H1 (cell line): ENCODE measurements around the gene ZNF516. TPM values are rescaled to one million over a fixed set of nuclear protein-coding genes. Genes with fewer than 3 reads are reported as not detected.

Experiments used
- CTCF ChIA-PET: fragments of 300-600 bp; sonication (Branson Sonifier 250); formaldehyde crosslinking; loops from one replicate; lab custom pipeline; 2021; ENCODE audit not compliant: partially characterized antibody; lab: Charles Lee
- POLR2A ChIA-PET: fragments of 300-600 bp; sonication (Branson Sonifier 250); formaldehyde crosslinking; loops from one replicate; lab custom pipeline; 2021; ENCODE audit warnings: inconsistent platforms; ENCODE audit not compliant: partially characterized antibody; lab: Charles Lee
- DNase-seq, 2 experiments: peaks; one replicate each; pipeline versions ENCODE4 v3.0.0 to v3.0.0-alpha.2; 2010 to 2022; ENCODE audit warnings: low spot score in 2 of 2, low read depth in 1 of 2, mixed read lengths in 1 of 2
- FAIRE-seq: peaks from 2 replicates; lab custom pipeline; 2011; peaks lifted over from hg19 to GRCh38; lab: Jason Lieb, UNC
- H2AFZ ChIP-seq: 2 replicates; pipeline ENCODE4 v1.8.1; 2012; ENCODE audit warnings: low read length, inconsistent platforms
- H2AK5ac ChIP-seq: 2 replicates; pipeline ENCODE4 v1.6.1; 2013; ENCODE audit warnings: low read depth, low read length
- H2BK120ac ChIP-seq: replicated peaks from 2 replicates; pipeline ENCODE3; 2013; ENCODE audit warnings: low read depth, low read length, inconsistent platforms
- H2BK12ac ChIP-seq: 2 replicates; pipeline ENCODE4 v1.6.1; 2013; ENCODE audit warnings: low read depth, low read length
- H2BK15ac ChIP-seq: 2 replicates; pipeline ENCODE4 v1.6.1; 2013; ENCODE audit warnings: low read length
- H2BK20ac ChIP-seq: 2 replicates; pipeline ENCODE4 v1.6.1; 2013; ENCODE audit warnings: low read length
- H2BK5ac ChIP-seq: 2 replicates; pipeline ENCODE4 v1.6.1; 2013; ENCODE audit warnings: low read depth, low read length
- H3K14ac ChIP-seq: 2 replicates; pipeline ENCODE4 v1.6.1; 2013; ENCODE audit warnings: inconsistent platforms; ENCODE audit not compliant: insufficient read length
- H3K18ac ChIP-seq: 2 replicates; pipeline ENCODE4 v1.6.1; 2013; ENCODE audit warnings: low read length; ENCODE audit errors: extremely low read depth
- H3K23ac ChIP-seq: 2 replicates; pipeline ENCODE4 v1.6.1; 2013; ENCODE audit warnings: inconsistent platforms; ENCODE audit not compliant: insufficient read length
- H3K23me2 ChIP-seq: 2 replicates; pipeline ENCODE4 v1.6.1; 2013; ENCODE audit warnings: low read depth, low read length
- H3K27ac ChIP-seq: 2 replicates; pipeline ENCODE4 v1.6.1; 2011; ENCODE audit warnings: low read depth, low read length, inconsistent platforms
- H3K27me3 ChIP-seq, 4 experiments: replicated peaks in 1 of 4; 1 replicate in 1 of 4; 2 replicates in 3 of 4; pipeline versions ENCODE4 v1.6.1 to v1.8.1; 2011 to 2013; ENCODE audit warnings: low read length in 3 of 4, mild to moderate bottlenecking in 3 of 4, inconsistent platforms in 2 of 4, mixed read lengths in 2 of 4, moderate library complexity in 1 of 4; ENCODE audit not compliant: control insufficient read depth in 3 of 4, insufficient read depth in 3 of 4; ENCODE audit errors: extremely low read depth in 1 of 4
- H3K36me3 ChIP-seq, 4 experiments: 2 replicates each; pipeline versions ENCODE4 v1.6.1 to v1.8.1; 2011 to 2013; ENCODE audit warnings: mild to moderate bottlenecking in 4 of 4, low read length in 3 of 4, moderate library complexity in 2 of 4, control low read depth in 1 of 4, inconsistent platforms in 1 of 4; ENCODE audit not compliant: insufficient read depth in 4 of 4, control insufficient read depth in 2 of 4
- H3K4ac ChIP-seq: replicated peaks from 2 replicates; pipeline ENCODE3; 2013; ENCODE audit warnings: low read length, low read depth, mixed read lengths, inconsistent platforms; ENCODE audit not compliant: insufficient read length
- H3K4me1 ChIP-seq, 4 experiments: replicated peaks in 1 of 4; 1 replicate in 1 of 4; 2 replicates in 3 of 4; pipeline versions ENCODE4 v1.6.1 to v1.8.1; 2011 to 2013; ENCODE audit warnings: low read length in 3 of 4, inconsistent platforms in 2 of 4, mixed read lengths in 1 of 4; ENCODE audit not compliant: insufficient read depth in 4 of 4, control insufficient read depth in 3 of 4
- H3K4me2 ChIP-seq, 2 experiments: 2 replicates each; pipeline versions ENCODE4 v1.6.1 to v1.8.1; 2011 to 2013; ENCODE audit warnings: low read depth in 2 of 2, low read length in 2 of 2, control low read depth in 1 of 2, inconsistent platforms in 1 of 2, mild to moderate bottlenecking in 1 of 2; ENCODE audit not compliant: insufficient read depth in 1 of 2
- H3K4me3 ChIP-seq, 4 experiments: fragments of 200-600, 300-600 bp in 1 of 4; sonication (generic), shearing (Covaris generic), sonication (Bioruptor Twin) in 1 of 4; 2 replicates each; pipeline versions ENCODE4 v1.5.1 to v1.8.1; 2011 to 2016; ENCODE audit warnings: low read length in 4 of 4, low read depth in 3 of 4, control low read depth in 2 of 4, inconsistent platforms in 2 of 4, mild to moderate bottlenecking in 2 of 4, mixed read lengths in 1 of 4, moderate library complexity in 1 of 4; ENCODE audit not compliant: insufficient read depth in 2 of 4; ENCODE audit errors: extremely low read depth in 1 of 4
- H3K56ac ChIP-seq: replicated peaks from 2 replicates; pipeline ENCODE3; 2013; ENCODE audit warnings: low read depth, mild to moderate bottlenecking, mixed read lengths, low read length, inconsistent platforms; ENCODE audit not compliant: insufficient read length
- H3K79me1 ChIP-seq: 2 replicates; pipeline ENCODE4 v1.6.1; 2013; ENCODE audit warnings: low read depth, low read length, control low read depth
- H3K79me2 ChIP-seq, 2 experiments: 2 replicates each; pipeline versions ENCODE4 v1.6.1 to v1.8.1; 2012 to 2013; ENCODE audit warnings: low read length in 2 of 2, mild to moderate bottlenecking in 2 of 2, inconsistent platforms in 1 of 2; ENCODE audit not compliant: insufficient read depth in 2 of 2, control insufficient read depth in 1 of 2
- H3K9ac ChIP-seq, 4 experiments: replicated peaks in 1 of 4; 1 replicate in 1 of 4; 2 replicates in 3 of 4; pipeline versions ENCODE4 v1.6.1 to v1.8.1; 2011 to 2013; ENCODE audit warnings: low read depth in 3 of 4, low read length in 3 of 4, control low read depth in 2 of 4, mild to moderate bottlenecking in 2 of 4, moderate library complexity in 2 of 4, inconsistent platforms in 1 of 4; ENCODE audit errors: extremely low read depth in 1 of 4
- H3K9me3 ChIP-seq, 2 experiments: 2 replicates each; pipeline versions ENCODE4 v1.6.1 to v1.8.1; 2012 to 2013; ENCODE audit warnings: mild to moderate bottlenecking in 2 of 2, moderate library complexity in 2 of 2, control low read depth in 1 of 2, inconsistent platforms in 1 of 2, low read depth in 1 of 2, low read length in 1 of 2, mixed read lengths in 1 of 2; ENCODE audit not compliant: insufficient read depth in 2 of 2
- H4K20me1 ChIP-seq, 2 experiments: replicated peaks in 1 of 2; 2 replicates each; pipeline versions ENCODE3 to v1.8.1; 2011 to 2013; ENCODE audit warnings: inconsistent platforms in 2 of 2, low read length in 2 of 2, mild to moderate bottlenecking in 1 of 2; ENCODE audit not compliant: insufficient read depth in 2 of 2, control insufficient read depth in 1 of 2
- H4K5ac ChIP-seq: 2 replicates; pipeline ENCODE4 v1.6.1; 2013; ENCODE audit warnings: low read length, low read depth, mixed read lengths, inconsistent platforms; ENCODE audit not compliant: insufficient read length
- H4K8ac ChIP-seq: 2 replicates; pipeline ENCODE4 v1.8.0; 2013; ENCODE audit warnings: mild to moderate bottlenecking, moderate library complexity, low read length, inconsistent platforms; ENCODE audit not compliant: insufficient read depth; ENCODE audit errors: extremely low read depth
- H4K91ac ChIP-seq: replicated peaks from 2 replicates; pipeline ENCODE3; 2013; ENCODE audit warnings: low read length, mixed read lengths, inconsistent platforms; ENCODE audit not compliant: insufficient read length
- BCL11A ChIP-seq, 2 experiments: IDR thresholded peaks; one replicate each; pipeline ENCODE4 v1.6.1; 2011; ENCODE audit warnings: low read depth in 2 of 2, low read length in 2 of 2, mild to moderate bottlenecking in 2 of 2
- CREB1 ChIP-seq: IDR thresholded peaks from 2 replicates; pipeline ENCODE4 v1.6.1; 2012; ENCODE audit warnings: inconsistent platforms
- EP300 ChIP-seq, 2 experiments: IDR thresholded peaks; 1 replicate in 1 of 2; 2 replicates in 1 of 2; pipeline ENCODE4 v1.6.1; 2011 to 2012; ENCODE audit warnings: low read depth in 2 of 2, low read length in 2 of 2, mild to moderate bottlenecking in 2 of 2, borderline replicate concordance in 1 of 2, inconsistent platforms in 1 of 2, moderate library complexity in 1 of 2
- HDAC6 ChIP-seq: IDR thresholded peaks from one replicate; pipeline ENCODE4 v1.7.1; 2012; ENCODE audit warnings: low read depth, mild to moderate bottlenecking, inconsistent platforms, low read length, moderate library complexity
- MAFK ChIP-seq: IDR thresholded peaks from 2 replicates; pipeline ENCODE4 v1.6.1; 2012; ENCODE audit warnings: low read depth, mild to moderate bottlenecking, improper control_type of control experiment, low read length
- NRF1 ChIP-seq: IDR thresholded peaks from 2 replicates; pipeline ENCODE4 v1.6.1; 2011; ENCODE audit warnings: mild to moderate bottlenecking, low read depth, low read length, improper control_type of control experiment
- POU5F1 ChIP-seq: IDR thresholded peaks from 2 replicates; pipeline ENCODE4 v1.6.1; 2011; ENCODE audit warnings: low read depth, mild to moderate bottlenecking, low read length, moderate library complexity
- RFX5 ChIP-seq: IDR thresholded peaks from 2 replicates; pipeline ENCODE4 v1.6.1; 2011; ENCODE audit warnings: low read depth, low read length, improper control_type of control experiment, borderline replicate concordance
- SAP30 ChIP-seq: fragments of 300-600 bp; sonication (generic); IDR thresholded peaks from 2 replicates; pipeline ENCODE4 v1.7.1; 2012; ENCODE audit warnings: low read length, moderate library complexity, mild to moderate bottlenecking, inconsistent platforms; ENCODE audit not compliant: insufficient read depth, insufficient replicate concordance
- SP2 ChIP-seq: IDR thresholded peaks from 2 replicates; pipeline ENCODE4 v1.6.1; 2012; ENCODE audit warnings: mild to moderate bottlenecking, low read length, inconsistent platforms
- TAF1 ChIP-seq: IDR thresholded peaks from 2 replicates; pipeline ENCODE4 v1.6.1; 2011; ENCODE audit warnings: mild to moderate bottlenecking, low read depth, low read length
- TBP ChIP-seq: IDR thresholded peaks from 2 replicates; pipeline ENCODE4 v1.6.1; 2011; ENCODE audit warnings: low read depth, low read length, improper control_type of control experiment
- ZNF274 ChIP-seq: IDR thresholded peaks from 2 replicates; pipeline ENCODE4 v1.7.0; 2012; ENCODE audit warnings: low read length, borderline replicate concordance; ENCODE audit errors: extremely low read depth
- WGBS, 2 experiments: shearing (Covaris generic) in 1 of 2; methylation state at CpG; one replicate each; pipeline versions ENCODE4 v1.1.6 to v1.1.7; 2013 to 2015; ENCODE audit warnings: low lambda C conversion rate in 2 of 2, mixed read lengths in 2 of 2, inconsistent platforms in 1 of 2, low coverage in 1 of 2, missing lambda C conversion rate in 1 of 2; ENCODE audit not compliant: insufficient replicate concordance in 2 of 2, insufficient coverage in 1 of 2, insufficient read length in 1 of 2; ENCODE audit errors: extremely low coverage in 1 of 2, missing lambda C conversion rate in 1 of 2; 5-methylcytosine and 5-hydroxymethylcytosine counted together
- polyA plus RNA-seq, 7 experiments: library from polyadenylated mRNA; depleted of rRNA in 3 of 7; stranded (reverse) in 5 of 7; unstranded in 2 of 7; fragments of >200 nt in 5 of 7; fragments of 200-250 nt in 2 of 7; gene quantifications; 1 replicate in 5 of 7; 2 replicates in 1 of 7; 4 replicates in 1 of 7; pipeline versions ENCODE4 v1.2.1 to v1.2.3, GENCODE V29; 2011 to 2013; ENCODE audit warnings: missing spikeins in 2 of 7, mixed read lengths in 2 of 7
- total RNA-seq: library from RNA; stranded (reverse); fragmentation: NEBNext Ultra II Directional; extraction: Animal tissue kit (Norgen Biotek cat#: 25700); gene quantifications from 2 replicates; pipeline ENCODE4 v1.2.1, GENCODE V29; 2021

Gene ZNF516
- total and polyA plus RNA-seq, 2 of the 8 experiments (the other 6 are each of a cell fraction or from before 2014, with no cell fraction given), result 7.3 to 17.0 TPM

DNA sequence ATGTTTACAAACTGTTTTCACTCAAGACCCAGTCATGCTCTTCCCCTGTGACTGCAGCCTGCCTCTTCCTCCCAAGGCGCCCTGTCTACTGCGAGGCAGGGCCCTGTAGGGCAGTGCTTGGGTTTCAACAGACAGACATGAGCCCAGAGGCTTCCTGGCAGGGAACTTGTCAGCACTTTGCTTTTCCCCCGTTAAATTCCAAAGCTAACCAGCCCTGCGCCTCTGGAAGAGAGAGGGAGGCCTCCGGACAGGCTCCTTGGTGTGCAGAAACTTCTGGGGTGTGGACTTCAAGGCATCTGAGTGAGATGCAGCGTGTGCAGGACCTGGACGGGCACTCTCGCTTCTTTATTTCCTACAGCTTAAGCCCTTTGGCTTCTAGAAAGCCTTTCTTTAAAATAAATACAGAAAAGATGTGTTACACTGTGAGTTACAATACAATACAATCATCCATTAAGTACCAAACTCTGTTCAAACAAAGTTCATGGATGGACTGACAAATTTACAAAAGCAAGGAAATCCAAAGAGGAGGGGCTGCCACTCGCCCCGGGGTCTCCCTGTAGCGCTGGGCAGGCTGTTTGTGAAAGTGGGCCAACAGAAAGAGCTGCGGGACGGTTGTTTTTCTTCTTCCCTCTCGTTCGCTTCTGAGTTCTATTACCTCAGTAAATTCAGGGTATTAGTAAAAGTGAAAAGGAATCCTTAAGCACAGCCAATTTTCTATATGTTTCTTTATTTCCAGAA is 8.8 kb upstream of the ZNF516 start:
- Histone ChIP-seq H2BK20ac (no peak overlapping the region), H4K5ac (no peak overlapping the region), H3K4me2 (no peak overlapping the region; a peak in 1 of 4 replicates), H2BK120ac (no peak overlapping the region), H3K56ac (no peak overlapping the region), H2AK5ac (no peak overlapping the region), H4K20me1 (no peaks in the 10 kb centered on the region), H2BK15ac (no peak overlapping the region), H3K79me2 (no peaks in the 10 kb centered on the region), H2BK12ac (no peak overlapping the region), H2BK5ac (no peak overlapping the region), H3K23ac (no peak overlapping the region), H3K9ac (no peak overlapping the region), H2AFZ (peak overlapping the region; percentile 78; the same call in 1 of the 2 replicates), H3K79me1 (no peaks in the 10 kb centered on the region), H3K14ac (no peak overlapping the region), H3K36me3 (no peaks in the 10 kb centered on the region), H3K4me3 (no peak overlapping the region), H4K8ac (no peak overlapping the region), H3K4ac (no peak overlapping the region), H3K27me3 (no peaks in the 10 kb centered on the region; a peak in 1 of 7 replicates), H4K91ac (no peak overlapping the region), H3K9me3 (no peaks in the 10 kb centered on the region), H3K23me2 (no peaks in the 10 kb centered on the region), H3K27ac (no peak overlapping the region), H3K18ac (peak overlapping the region; percentile 27; the same call in 1 of the 2 replicates), H3K4me1 (peaks cover 0 to 5% (median 4%) of the 10 kb centered on the region in 4 experiments; a peak in 3 of 7 replicates)
- no peak for DNase-seq
- 65% methylated on average over 12 of the region's 15 CpGs; no CpG with 5 or more reads in 1 of the 2 experiments for WGBS, 2 experiments
- ChIA-PET POLR2A (interaction anchor here (2.0 kb wide), 1 partner anchor 10 kb away, joined by 14 read pairs; the partner anchor contains the start of gene ZNF516), CTCF (interaction anchor here (1.1 kb wide), 1 partner anchor 318 kb away, joined by 3 read pairs; no protein-coding TSS in a partner anchor)
- FAIRE-seq, result no peak
- TF ChIP-seq TBP (no peak), CREB1 (no peak), POU5F1 (no peak), MAFK (no peak), EP300 (IDR thresholded peaks at IDR 0.05; ENCODE audit: borderline replicate concordance in 1 of 2, low read depth in 2 of 2, low read length in 2 of 2) (no peak), BCL11A (IDR thresholded peaks at IDR 0.05; ENCODE audit: low read depth in 2 of 2, low read length in 2 of 2) (no peak), ZNF274 (no peak), RFX5 (no peak), HDAC6 (no peak), SP2 (no peak), SAP30 (no peak), TAF1 (no peak), NRF1 (no peak)
